DND-41 (cell line): Measurements from ENCODE around the gene NXN.

ENCODE experiments used
- EZH2 ChIP-seq: IDR thresholded peaks from 3 replicates; pipeline ENCODE4 v1.6.1; 2012; ENCODE audit warnings: borderline replicate concordance, low read depth, mild to moderate bottlenecking, moderate library complexity, low read length, inconsistent platforms; ENCODE audit not compliant: severe bottlenecking
- TF ChIP-seq, protein P1 (sequence below): IDR thresholded peaks from 2 replicates; pipeline ENCODE4 v1.5.1; 2012; ENCODE audit warnings: borderline replicate concordance, low read length, moderate library complexity, mild to moderate bottlenecking; ENCODE audit not compliant: poor library complexity, severe bottlenecking; ENCODE audit errors: extremely low read depth

DNA sequence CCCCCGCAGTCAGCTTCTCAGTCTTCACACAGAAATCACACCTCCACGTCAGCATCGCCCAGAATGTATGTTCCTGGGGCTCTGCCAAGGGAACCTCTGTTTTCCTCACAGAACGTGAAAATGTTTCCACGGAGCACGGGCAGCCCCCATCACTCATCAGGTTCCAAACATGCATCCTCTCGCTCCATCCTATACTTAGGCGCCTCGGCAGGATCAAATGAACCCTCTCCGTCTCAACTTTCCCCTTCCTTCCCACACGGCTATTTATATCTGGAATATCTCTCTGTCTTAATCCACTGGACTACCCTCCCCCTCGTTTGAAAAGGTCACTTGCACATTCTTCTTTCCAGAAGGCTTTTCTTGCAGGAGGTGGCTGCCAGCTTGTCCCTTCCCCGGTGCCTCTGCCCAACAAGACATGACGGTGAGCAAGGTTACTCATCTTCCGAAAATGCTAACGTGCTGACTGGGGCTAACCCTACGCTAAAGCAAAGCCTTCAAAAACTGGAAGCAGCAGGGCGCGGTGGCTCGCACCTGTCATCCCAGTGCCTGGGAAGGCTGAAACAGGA lies 21.6 kb downstream of the NXN start:
- TF ChIP-seq, protein P1, sequence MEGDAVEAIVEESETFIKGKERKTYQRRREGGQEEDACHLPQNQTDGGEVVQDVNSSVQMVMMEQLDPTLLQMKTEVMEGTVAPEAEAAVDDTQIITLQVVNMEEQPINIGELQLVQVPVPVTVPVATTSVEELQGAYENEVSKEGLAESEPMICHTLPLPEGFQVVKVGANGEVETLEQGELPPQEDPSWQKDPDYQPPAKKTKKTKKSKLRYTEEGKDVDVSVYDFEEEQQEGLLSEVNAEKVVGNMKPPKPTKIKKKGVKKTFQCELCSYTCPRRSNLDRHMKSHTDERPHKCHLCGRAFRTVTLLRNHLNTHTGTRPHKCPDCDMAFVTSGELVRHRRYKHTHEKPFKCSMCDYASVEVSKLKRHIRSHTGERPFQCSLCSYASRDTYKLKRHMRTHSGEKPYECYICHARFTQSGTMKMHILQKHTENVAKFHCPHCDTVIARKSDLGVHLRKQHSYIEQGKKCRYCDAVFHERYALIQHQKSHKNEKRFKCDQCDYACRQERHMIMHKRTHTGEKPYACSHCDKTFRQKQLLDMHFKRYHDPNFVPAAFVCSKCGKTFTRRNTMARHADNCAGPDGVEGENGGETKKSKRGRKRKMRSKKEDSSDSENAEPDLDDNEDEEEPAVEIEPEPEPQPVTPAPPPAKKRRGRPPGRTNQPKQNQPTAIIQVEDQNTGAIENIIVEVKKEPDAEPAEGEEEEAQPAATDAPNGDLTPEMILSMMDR, result no peak
- TF ChIP-seq EZH2, result no peak
